ENCODE data around the gene DNAJC25. TPM values are rescaled to one million over a fixed set of nuclear protein-coding genes. Genes with fewer than 3 reads are reported as not detected.

Gene DNAJC25
- polyA plus RNA-seq, 1 donor from 2014 or later, result 20.0 TPM

GRCh38 chr9:111586378-111586777 lies 44.8 kb upstream of the DNAJC25 start:
- H3K9me2 ChIP-seq (ENCODE audit: insufficient read depth, low read length), result no peaks in the 10 kb centered on the region

DNA sequence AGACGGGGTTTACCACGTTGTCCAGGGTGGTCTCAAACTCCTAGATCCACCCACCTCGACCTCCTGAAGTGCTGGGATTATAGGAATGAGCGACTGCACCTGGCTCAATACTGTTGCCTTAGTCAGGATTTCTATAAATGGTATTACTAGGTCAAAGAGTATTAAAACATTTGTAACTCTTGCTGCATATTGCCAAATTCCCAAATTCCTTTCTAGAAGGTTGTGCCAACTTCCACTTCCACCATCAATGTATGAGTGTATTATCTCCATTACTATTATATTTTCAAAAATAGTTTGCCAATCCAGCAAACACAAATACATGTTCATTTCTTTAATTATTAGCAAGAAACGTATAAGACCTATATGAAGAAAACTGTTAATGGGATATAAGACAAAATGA lies 42.3 kb upstream of the DNAJC25 start:
- H3K9me2 ChIP-seq (ENCODE audit: insufficient read depth, low read length), result no peaks in the 10 kb centered on the region
- H3K27ac ChIP-seq (ENCODE audit: low read length), result no peak overlapping the region
- H3K4me3 ChIP-seq (ENCODE audit: low read length), result no peak overlapping the region
- no peaks in the 10 kb centered on the region for H3K79me2 ChIP-seq (replicated peaks; ENCODE audit: insufficient read depth, low read length)
- no peaks in the 10 kb centered on the region for H3K9me3 ChIP-seq (ENCODE audit: low read length)
- no peak overlapping the region for H2AFZ ChIP-seq (ENCODE audit: low read depth, low read length)
- H3F3A ChIP-seq (ENCODE audit: insufficient read depth, low read length, poor library complexity, severe bottlenecking), result no peaks in the 10 kb centered on the region
- H3K36me3 ChIP-seq (ENCODE audit: insufficient read depth, low read length), result no peaks in the 10 kb centered on the region
- no peaks in the 10 kb centered on the region for H4K20me1 ChIP-seq (ENCODE audit: insufficient read depth)
- no peak overlapping the region for H3K9ac ChIP-seq (ENCODE audit: low read length)
- no peak for TF ChIP-seq CTCF (IDR thresholded peaks at IDR 0.05; ENCODE audit: poor library complexity, severe bottlenecking)
- no peak for TF ChIP-seq MXI1 (conservative IDR thresholded peaks at IDR 0.05; ENCODE audit: poor library complexity, severe bottlenecking)
- TF ChIP-seq TAF1 (IDR thresholded peaks at IDR 0.05; ENCODE audit: low read depth), result no peak
- TF ChIP-seq, protein P1, sequence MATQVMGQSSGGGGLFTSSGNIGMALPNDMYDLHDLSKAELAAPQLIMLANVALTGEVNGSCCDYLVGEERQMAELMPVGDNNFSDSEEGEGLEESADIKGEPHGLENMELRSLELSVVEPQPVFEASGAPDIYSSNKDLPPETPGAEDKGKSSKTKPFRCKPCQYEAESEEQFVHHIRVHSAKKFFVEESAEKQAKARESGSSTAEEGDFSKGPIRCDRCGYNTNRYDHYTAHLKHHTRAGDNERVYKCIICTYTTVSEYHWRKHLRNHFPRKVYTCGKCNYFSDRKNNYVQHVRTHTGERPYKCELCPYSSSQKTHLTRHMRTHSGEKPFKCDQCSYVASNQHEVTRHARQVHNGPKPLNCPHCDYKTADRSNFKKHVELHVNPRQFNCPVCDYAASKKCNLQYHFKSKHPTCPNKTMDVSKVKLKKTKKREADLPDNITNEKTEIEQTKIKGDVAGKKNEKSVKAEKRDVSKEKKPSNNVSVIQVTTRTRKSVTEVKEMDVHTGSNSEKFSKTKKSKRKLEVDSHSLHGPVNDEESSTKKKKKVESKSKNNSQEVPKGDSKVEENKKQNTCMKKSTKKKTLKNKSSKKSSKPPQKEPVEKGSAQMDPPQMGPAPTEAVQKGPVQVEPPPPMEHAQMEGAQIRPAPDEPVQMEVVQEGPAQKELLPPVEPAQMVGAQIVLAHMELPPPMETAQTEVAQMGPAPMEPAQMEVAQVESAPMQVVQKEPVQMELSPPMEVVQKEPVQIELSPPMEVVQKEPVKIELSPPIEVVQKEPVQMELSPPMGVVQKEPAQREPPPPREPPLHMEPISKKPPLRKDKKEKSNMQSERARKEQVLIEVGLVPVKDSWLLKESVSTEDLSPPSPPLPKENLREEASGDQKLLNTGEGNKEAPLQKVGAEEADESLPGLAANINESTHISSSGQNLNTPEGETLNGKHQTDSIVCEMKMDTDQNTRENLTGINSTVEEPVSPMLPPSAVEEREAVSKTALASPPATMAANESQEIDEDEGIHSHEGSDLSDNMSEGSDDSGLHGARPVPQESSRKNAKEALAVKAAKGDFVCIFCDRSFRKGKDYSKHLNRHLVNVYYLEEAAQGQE (IDR thresholded peaks at IDR 0.05; ENCODE audit: borderline replicate concordance), result no peak
- TF ChIP-seq EZH2 (IDR thresholded peaks at IDR 0.05; ENCODE audit: borderline replicate concordance, insufficient read depth, low read length, poor library complexity, severe bottlenecking), result no peak
- H3K4me2 ChIP-seq (ENCODE audit: low read length), result no peak overlapping the region
- H3K27me3 ChIP-seq (ENCODE audit: insufficient read depth, low read depth, low read length), result no peaks in the 10 kb centered on the region

More at GRCh38 chr9:111586378-111586777, 44.8 kb upstream of the DNAJC25 start:
- Histone ChIP-seq H3K27me3 (ENCODE audit: insufficient read depth, low read depth, low read length) (no peaks in the 10 kb centered on the region), H3K4me3 (ENCODE audit: low read length) (no peak overlapping the region), H3K9me3 (ENCODE audit: low read length) (no peaks in the 10 kb centered on the region), H3K79me2 (replicated peaks; ENCODE audit: insufficient read depth, low read length) (no peaks in the 10 kb centered on the region), H3K9ac (ENCODE audit: low read length) (no peak overlapping the region), H2AFZ (ENCODE audit: low read depth, low read length) (no peak overlapping the region), H3F3A (ENCODE audit: insufficient read depth, low read length, poor library complexity, severe bottlenecking) (no peaks in the 10 kb centered on the region), H4K20me1 (ENCODE audit: insufficient read depth) (no peaks in the 10 kb centered on the region), H3K27ac (ENCODE audit: low read length) (no peak overlapping the region), H3K4me2 (ENCODE audit: low read length) (no peak overlapping the region), H3K36me3 (ENCODE audit: insufficient read depth, low read length) (no peaks in the 10 kb centered on the region)
- TF ChIP-seq, protein P1 (IDR thresholded peaks at IDR 0.05; ENCODE audit: borderline replicate concordance), result no peak
- TF ChIP-seq POLR2AphosphoS5 (IDR thresholded peaks at IDR 0.05) (no peak), CTCF (IDR thresholded peaks at IDR 0.05; ENCODE audit: poor library complexity, severe bottlenecking) (no peak), RAD21 (conservative IDR thresholded peaks at IDR 0.05) (no peak), EP300 (conservative IDR thresholded peaks at IDR 0.05; ENCODE audit: poor library complexity, severe bottlenecking) (no peak), EZH2 (IDR thresholded peaks at IDR 0.05; ENCODE audit: borderline replicate concordance, insufficient read depth, low read length, poor library complexity, severe bottlenecking) (no peak), SMC3 (conservative IDR thresholded peaks at IDR 0.05; ENCODE audit: poor library complexity) (no peak), MXI1 (conservative IDR thresholded peaks at IDR 0.05; ENCODE audit: poor library complexity, severe bottlenecking) (no peak), TAF1 (IDR thresholded peaks at IDR 0.05; ENCODE audit: low read depth) (no peak)
